C4-2B (cell line): Measurements from ENCODE around the gene UNC5C.

Experiments
- CTCF ChIP-seq: fragments of 450-650 bp; conservative IDR thresholded peaks from 2 replicates; pipeline ENCODE4 v1.5.1; 2017; ENCODE audit warnings: mild to moderate bottlenecking
- ZFX ChIP-seq: fragments of 450-650 bp; IDR thresholded peaks from 2 replicates; pipeline ENCODE4 v1.6.1; 2017

- TF ChIP-seq CTCF (no peak), ZFX (no peak)
These were observed 161.1 kb downstream of the UNC5C start for GRCh38 chr4:95387719-95388118.
